ENCODE results near the gene ADGRL1.

Gene ADGRL1

GRCh38 chr19:14177496-14178074 is 28.4 kb downstream of the ADGRL1 start:
- no peak for DNase-seq (ENCODE audit: low read depth)
- no peak overlapping the region for H3K4me3 ChIP-seq (ENCODE audit: low read depth, low read length)
- no peak for TF ChIP-seq MAX (IDR thresholded peaks at IDR 0.05; ENCODE audit: low read depth, low read length)
- no peak for TF ChIP-seq MYC (IDR thresholded peaks at IDR 0.05; ENCODE audit: low read depth, low read length)
- no peak for TF ChIP-seq POLR2A (IDR thresholded peaks at IDR 0.05; ENCODE audit: extremely low read depth, insufficient read length)
- no peak for TF ChIP-seq CTCF (IDR thresholded peaks at IDR 0.05; ENCODE audit: low read depth, low read length)

- H3K4me3 ChIP-seq (ENCODE audit: low read depth, low read length), result no peak overlapping the region
- DNase-seq (ENCODE audit: low read depth), result no peak
- TF ChIP-seq MYC (IDR thresholded peaks at IDR 0.05; ENCODE audit: low read depth, low read length), result no peak
- TF ChIP-seq MAX (IDR thresholded peaks at IDR 0.05; ENCODE audit: low read depth, low read length), result no peak
- TF ChIP-seq POLR2A (IDR thresholded peaks at IDR 0.05; ENCODE audit: extremely low read depth, insufficient read length), result no peak
- TF ChIP-seq CTCF (IDR thresholded peaks at IDR 0.05; ENCODE audit: low read depth, low read length), result no peak
These were observed 30.6 kb downstream of the ADGRL1 start for GRCh38 chr19:14175351-14175792.

GRCh38 chr19:14174883-14175282 is 31.1 kb downstream of the ADGRL1 start:
- no peak for DNase-seq (ENCODE audit: low read depth)
- TF ChIP-seq MYC (IDR thresholded peaks at IDR 0.05; ENCODE audit: low read depth, low read length) (no peak), CTCF (IDR thresholded peaks at IDR 0.05; ENCODE audit: low read depth, low read length) (no peak), MAX (IDR thresholded peaks at IDR 0.05; ENCODE audit: low read depth, low read length) (no peak), POLR2A (IDR thresholded peaks at IDR 0.05; ENCODE audit: extremely low read depth, insufficient read length) (no peak)

GRCh38 chr19:14168993-14169392 is 37.0 kb downstream of the ADGRL1 start:
- no peak overlapping the region for H3K4me3 ChIP-seq (ENCODE audit: low read depth, low read length)
- DNase-seq (ENCODE audit: low read depth), result no peak
- TF ChIP-seq POLR2A (IDR thresholded peaks at IDR 0.05; ENCODE audit: extremely low read depth, insufficient read length) (no peak), MAX (IDR thresholded peaks at IDR 0.05; ENCODE audit: low read depth, low read length) (no peak), MYC (IDR thresholded peaks at IDR 0.05; ENCODE audit: low read depth, low read length) (no peak), CTCF (IDR thresholded peaks at IDR 0.05; ENCODE audit: low read depth, low read length) (no peak)

More at GRCh38 chr19:14174883-14175282, 31.1 kb downstream of the ADGRL1 start:
- no peak overlapping the region for H3K4me3 ChIP-seq (ENCODE audit: low read depth, low read length)

- no peak overlapping the region for H3K4me3 ChIP-seq (ENCODE audit: low read depth, low read length)
- no peak for DNase-seq (ENCODE audit: low read depth)
- TF ChIP-seq MYC (IDR thresholded peaks at IDR 0.05; ENCODE audit: low read depth, low read length), result no peak
- no peak for TF ChIP-seq MAX (IDR thresholded peaks at IDR 0.05; ENCODE audit: low read depth, low read length)
- TF ChIP-seq CTCF (IDR thresholded peaks at IDR 0.05; ENCODE audit: low read depth, low read length), result no peak
- TF ChIP-seq POLR2A (IDR thresholded peaks at IDR 0.05; ENCODE audit: extremely low read depth, insufficient read length), result no peak
These were observed 37.6 kb downstream of the ADGRL1 start for GRCh38 chr19:14168259-14168972.
